SJCRH30 (cell line): ENCODE results near the gene RPL32. TPM values are rescaled to one million over a fixed set of nuclear protein-coding genes. Genes with fewer than 3 reads are reported as not detected.
"Not testable (repeated sequence)": the region's sequence is repeated elsewhere in the genome, so short reads cannot be mapped to it uniquely, and the experiment has no call there.

Experiments used
- DNase-seq, 2 experiments: peaks; one replicate each; pipeline ENCODE4 v3.0.0-alpha.2; 2015 to 2020
- H3K27ac ChIP-seq: fragments of 250-450 bp; sonication (Bioruptor Pico); 2 replicates; pipeline ENCODE4 v1.5.1; 2020; ENCODE audit warnings: mild to moderate bottlenecking, moderate library complexity
- H3K27me3 ChIP-seq: fragments of 250-450 bp; sonication (Bioruptor Pico); 2 replicates; pipeline ENCODE4 v1.5.1; 2020; ENCODE audit warnings: mild to moderate bottlenecking, moderate library complexity
- H3K36me3 ChIP-seq: fragments of 250-450 bp; sonication (Bioruptor Pico); 2 replicates; pipeline ENCODE4 v1.5.1; 2020; ENCODE audit warnings: mild to moderate bottlenecking, moderate library complexity
- H3K4me1 ChIP-seq: fragments of 250-450 bp; sonication (Bioruptor Pico); 2 replicates; pipeline ENCODE4 v1.5.1; 2020; ENCODE audit warnings: mild to moderate bottlenecking, moderate library complexity
- H3K4me3 ChIP-seq: fragments of 250-450 bp; sonication (Bioruptor Pico); 2 replicates; pipeline ENCODE4 v1.5.1; 2020; ENCODE audit warnings: mild to moderate bottlenecking, moderate library complexity
- H3K9me3 ChIP-seq: fragments of 250-450 bp; sonication (Bioruptor Pico); replicated peaks from 2 replicates; pipeline ENCODE4 v1.5.1; 2020; ENCODE audit warnings: mild to moderate bottlenecking, moderate library complexity
- total RNA-seq: library from RNA; depleted of rRNA; stranded (reverse); fragments of >200 nt; shearing (Covaris generic); gene quantifications from 2 replicates; pipeline ENCODE4 v1.2.3, GENCODE V29; 2014; rRNA removed

RPL32 gene
- total RNA-seq, 1 experiment from 2014 or later, result 3,652 TPM

- Histone ChIP-seq H3K4me1 (no peaks in the 10 kb centered on the region), H3K9me3 (no peaks in the 10 kb centered on the region), H3K27me3 (no peaks in the 10 kb centered on the region), H3K27ac (no peak overlapping the region), H3K36me3 (no peaks in the 10 kb centered on the region), H3K4me3 (no peak overlapping the region)
- DNase-seq, result no peak
Measured at GRCh38 chr3:12793701-12794100, 47.7 kb downstream of the RPL32 start.

- no peaks in the 10 kb centered on the region for H3K9me3 ChIP-seq
- H3K27me3 ChIP-seq, result no peaks in the 10 kb centered on the region
- no peaks in the 10 kb centered on the region for H3K36me3 ChIP-seq
- H3K27ac ChIP-seq, result no peak overlapping the region
- no peak for DNase-seq
- no peak overlapping the region for H3K4me3 ChIP-seq
- H3K4me1 ChIP-seq, result no peaks in the 10 kb centered on the region
Measured at GRCh38 chr3:12791430-12791829, 49.9 kb downstream of the RPL32 start.

- H3K36me3 ChIP-seq, H3K27me3 ChIP-seq, DNase-seq, H3K4me3 ChIP-seq, H3K9me3 ChIP-seq, H3K27ac ChIP-seq, H3K4me1 ChIP-seq: not testable (repeated sequence)
Measured at GRCh38 chr3:12787967-12788690, 53.2 kb downstream of the RPL32 start.

GRCh38 chr3:12787346-12787745, 54.0 kb downstream of the RPL32 start:
- H3K9me3 ChIP-seq, H3K4me1 ChIP-seq, H3K36me3 ChIP-seq, H3K27me3 ChIP-seq, H3K4me3 ChIP-seq, H3K27ac ChIP-seq: not testable (repeated sequence)
- DNase-seq, result peak; percentile 50 to 64

- H3K9me3 ChIP-seq, result no peaks in the 10 kb centered on the region
- no peaks in the 10 kb centered on the region for H3K36me3 ChIP-seq
- no peaks in the 10 kb centered on the region for H3K4me1 ChIP-seq
- no peak for DNase-seq
- no peak overlapping the region for H3K27ac ChIP-seq
- no peak overlapping the region for H3K4me3 ChIP-seq
- H3K27me3 ChIP-seq, result no peaks in the 10 kb centered on the region; the same call in 1 of the 2 replicates
Measured at GRCh38 chr3:12785096-12785495, 56.3 kb downstream of the RPL32 start.

Other genes with a start within 250 kb of the RPL32 start
- 125 and 129 TPM in 2 replicates for gene RAF1, start 177.4 kb downstream of the RPL32 start, total RNA-seq
- 0.10 TPM in 1 of 2 replicates, not detected in the other for gene TMEM40, start 82.3 kb downstream of the RPL32 start, total RNA-seq
- 3.4 and 4.9 TPM in 2 replicates for gene CAND2, start 44.9 kb downstream of the RPL32 start, total RNA-seq
- 5.7 and 6.8 TPM in 2 replicates for gene IQSEC1, start 231.9 kb upstream of the RPL32 start, total RNA-seq